Measurements from ENCODE around the gene ELF1. TPM values are rescaled to one million over a fixed set of nuclear protein-coding genes. Genes with fewer than 3 reads are reported as not detected.
A peak's percentile ranks its signal among the peaks of the same experiment; 100 is the strongest.
"Not testable (repeated sequence)": the region's sequence is repeated elsewhere in the genome, so short reads cannot be mapped to it uniquely, and the experiment has no call there.

ELF1 gene
- total RNA-seq, 2 donors from 2014 or later: 108 to 123 TPM

- H3K36me3 ChIP-seq: no peaks in the 10 kb centered on the region
These were observed 91.2 kb downstream of the ELF1 start for GRCh38 chr13:40927929-40928328.

DNA sequence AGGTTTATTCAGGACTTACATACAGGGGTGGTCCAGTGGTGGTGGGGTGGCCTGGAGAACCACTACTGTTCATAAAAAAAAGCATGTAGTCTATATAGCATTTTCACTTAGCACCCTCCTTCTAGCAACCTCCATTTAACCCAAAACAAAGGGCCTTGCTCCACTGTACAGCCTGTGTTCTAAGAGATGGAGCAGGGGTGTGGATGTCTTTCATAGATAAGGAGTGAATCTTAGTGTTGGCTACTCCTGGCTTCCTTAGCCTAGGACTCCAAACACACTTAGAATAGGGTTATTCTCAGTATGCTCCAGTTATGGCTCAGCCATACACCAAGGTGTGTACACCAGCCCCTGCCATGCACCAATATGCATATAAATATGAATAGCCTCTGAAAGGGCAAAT, 95.2 kb downstream of the ELF1 start:
- Histone ChIP-seq H3K27ac (no peak overlapping the region), H3K36me3 (no peaks in the 10 kb centered on the region), H3K9me3 (no peaks in the 10 kb centered on the region), H3K4me1 (replicated peaks) (no peaks in the 10 kb centered on the region), H3K4me3 (no peak overlapping the region), H3K27me3 (replicated peaks; ENCODE audit: insufficient read depth) (no peaks in the 10 kb centered on the region)
- DNase-seq (ENCODE audit: low spot score): no peak
- TF ChIP-seq, protein P1, sequence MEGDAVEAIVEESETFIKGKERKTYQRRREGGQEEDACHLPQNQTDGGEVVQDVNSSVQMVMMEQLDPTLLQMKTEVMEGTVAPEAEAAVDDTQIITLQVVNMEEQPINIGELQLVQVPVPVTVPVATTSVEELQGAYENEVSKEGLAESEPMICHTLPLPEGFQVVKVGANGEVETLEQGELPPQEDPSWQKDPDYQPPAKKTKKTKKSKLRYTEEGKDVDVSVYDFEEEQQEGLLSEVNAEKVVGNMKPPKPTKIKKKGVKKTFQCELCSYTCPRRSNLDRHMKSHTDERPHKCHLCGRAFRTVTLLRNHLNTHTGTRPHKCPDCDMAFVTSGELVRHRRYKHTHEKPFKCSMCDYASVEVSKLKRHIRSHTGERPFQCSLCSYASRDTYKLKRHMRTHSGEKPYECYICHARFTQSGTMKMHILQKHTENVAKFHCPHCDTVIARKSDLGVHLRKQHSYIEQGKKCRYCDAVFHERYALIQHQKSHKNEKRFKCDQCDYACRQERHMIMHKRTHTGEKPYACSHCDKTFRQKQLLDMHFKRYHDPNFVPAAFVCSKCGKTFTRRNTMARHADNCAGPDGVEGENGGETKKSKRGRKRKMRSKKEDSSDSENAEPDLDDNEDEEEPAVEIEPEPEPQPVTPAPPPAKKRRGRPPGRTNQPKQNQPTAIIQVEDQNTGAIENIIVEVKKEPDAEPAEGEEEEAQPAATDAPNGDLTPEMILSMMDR (IDR thresholded peaks at IDR 0.05): no peak
- TF ChIP-seq POLR2AphosphoS5 (IDR thresholded peaks at IDR 0.05) (no peak), POLR2A (IDR thresholded peaks at IDR 0.05) (no peak)
- intact Hi-C loops (cut with DNase I): loop anchor here (5.0 to 10.0 kb wide), 2 partner anchors 133 to 139 kb away; partner anchors contain the start of gene SLC25A15

More at GRCh38 chr13:40927929-40928328, 91.2 kb downstream of the ELF1 start:
- Histone ChIP-seq H3K27me3 (replicated peaks; ENCODE audit: insufficient read depth) (no peaks in the 10 kb centered on the region), H3K27ac (no peak overlapping the region), H3K4me1 (replicated peaks) (no peaks in the 10 kb centered on the region), H3K9me3 (no peaks in the 10 kb centered on the region), H3K4me3 (no peak overlapping the region)
- TF ChIP-seq POLR2AphosphoS5 (IDR thresholded peaks at IDR 0.05): no peak
- TF ChIP-seq, protein P1 (IDR thresholded peaks at IDR 0.05): no peak
- TF ChIP-seq POLR2A (IDR thresholded peaks at IDR 0.05): no peak
- intact Hi-C loops (cut with DNase I): loop anchor here (10.0 kb wide), 1 partner anchor 143 kb away; the partner anchor contains the start of gene SLC25A15
- DNase-seq (ENCODE audit: low spot score): no peak
- 97% methylated on average over 9 of the region's 9 CpGs for WGBS

DNA sequence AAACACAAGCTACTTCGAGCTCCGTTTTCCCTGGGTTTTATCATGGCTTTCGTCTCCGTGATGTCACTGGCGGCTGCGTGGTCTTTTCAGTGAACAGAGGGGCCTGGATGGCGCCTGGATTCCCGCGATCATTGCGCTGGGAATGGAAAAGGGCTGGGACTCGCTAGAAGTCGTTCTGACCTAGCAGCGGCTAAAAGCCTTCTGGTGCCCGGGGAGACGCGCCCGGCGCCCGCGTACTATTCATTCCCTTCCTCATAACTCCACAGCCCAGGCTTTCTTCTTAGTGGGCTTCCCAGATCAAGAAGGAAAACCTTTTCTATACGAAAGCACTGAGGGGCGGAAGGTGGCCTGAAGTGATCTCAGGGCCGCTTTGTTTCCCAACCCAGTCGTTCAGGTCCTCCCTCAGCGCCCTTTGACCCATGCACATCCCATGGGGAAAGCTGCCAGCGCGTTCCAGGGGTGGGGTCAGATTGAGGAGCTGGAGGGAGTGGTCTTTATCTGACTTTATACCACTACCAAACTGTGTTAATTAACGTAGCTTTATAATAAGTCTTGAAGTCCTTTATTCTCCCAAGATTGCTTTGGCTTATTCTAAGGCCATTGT, 96.6 kb downstream of the ELF1 start:
- intact Hi-C loops (cut with DNase I): loop anchor here (5.0 to 10.0 kb wide), 2 partner anchors 135 to 138 kb away; partner anchors contain the start of gene SLC25A15
- TF ChIP-seq POLR2AphosphoS5 (IDR thresholded peaks at IDR 0.05) (no peak), POLR2A (IDR thresholded peaks at IDR 0.05) (no peak)
- TF ChIP-seq, protein P1 (IDR thresholded peaks at IDR 0.05): no peak

GRCh38 chr13:40920826-40921225, 98.3 kb downstream of the ELF1 start:
- Histone ChIP-seq H3K4me1 (replicated peaks) (no peaks in the 10 kb centered on the region), H3K27ac (peak overlapping the region; percentile 82 to 86), H3K27me3 (replicated peaks; ENCODE audit: insufficient read depth) (no peaks in the 10 kb centered on the region), H3K36me3 (no peaks in the 10 kb centered on the region), H3K4me3 (peak overlapping the region; percentile 58 to 69), H3K9me3 (no peaks in the 10 kb centered on the region)
- TF ChIP-seq POLR2A (IDR thresholded peaks at IDR 0.05) (no peak), POLR2AphosphoS5 (IDR thresholded peaks at IDR 0.05) (no peak)
- TF ChIP-seq, protein P1 (IDR thresholded peaks at IDR 0.05): no peak
- DNase-seq (ENCODE audit: low spot score): no peak
- 6% methylated on average over 5 of the region's 5 CpGs for WGBS
- intact Hi-C loops (cut with DNase I): loop anchor here (5.0 to 10.0 kb wide), 2 partner anchors 136 kb away; partner anchors contain the start of gene SLC25A15

More for the DNA sequence above, 96.6 kb downstream of the ELF1 start:
- H3K4me1 ChIP-seq (replicated peaks): no peaks in the 10 kb centered on the region
- no peak overlapping the region for H3K27ac ChIP-seq
- 69% methylated on average over 28 of the region's 28 CpGs for WGBS
- H3K36me3 ChIP-seq: no peaks in the 10 kb centered on the region
- DNase-seq (ENCODE audit: low spot score): no peak
- H3K27me3 ChIP-seq (replicated peaks; ENCODE audit: insufficient read depth): no peaks in the 10 kb centered on the region
- no peaks in the 10 kb centered on the region for H3K9me3 ChIP-seq
- no peak overlapping the region for H3K4me3 ChIP-seq

- not testable (repeated sequence) for DNase-seq (ENCODE audit: low spot score); H3K36me3 ChIP-seq; H3K9me3 ChIP-seq; H3K27me3 ChIP-seq (replicated peaks; ENCODE audit: insufficient read depth); H3K4me3 ChIP-seq; H3K27ac ChIP-seq; H3K4me1 ChIP-seq (replicated peaks)
- WGBS: 57% methylated on average over 7 of the region's 7 CpGs
- intact Hi-C loops (cut with DNase I): loop anchor here (5.0 to 10.0 kb wide), 2 partner anchors 135 to 137 kb away; partner anchors contain the start of gene SLC25A15
These were observed 99.2 kb downstream of the ELF1 start for GRCh38 chr13:40919901-40920300.
